Uterus (tissue), 4 donors: Measurements from ENCODE around the gene DMRTB1. TPM values are rescaled to one million over a fixed set of nuclear protein-coding genes. Genes with fewer than 3 reads are reported as not detected.

ENCODE experiments used
- DNase-seq, 2 donors: peaks; one replicate each; pipeline ENCODE4 v3.0.0-alpha.2; 2019 to 2020
- H3K27ac ChIP-seq, 2 donors: fragments of 200-600 bp; sonication (generic); 1 replicate in 1 of 2; 2 replicates in 1 of 2; pipeline ENCODE4 v1.5.1; 2016 to 2018
- H3K27me3 ChIP-seq, 2 donors: fragments of 200-600 bp; sonication (generic); one replicate each; pipeline ENCODE4 v1.5.1; 2018 to 2019; ENCODE audit warnings: control low read depth in 1 of 2
- H3K36me3 ChIP-seq, 2 donors: fragments of 200-600 bp; sonication (generic); one replicate each; pipeline ENCODE4 v1.5.1; 2019; ENCODE audit warnings: control low read depth in 1 of 2
- H3K4me1 ChIP-seq, 2 donors: fragments of 200-600 bp; sonication (generic); one replicate each; pipeline ENCODE4 v1.5.1; 2018 to 2019; ENCODE audit warnings: control low read depth in 1 of 2
- H3K4me3 ChIP-seq, 2 donors: fragments of 200-600 bp; sonication (generic); 1 replicate in 1 of 2; 2 replicates in 1 of 2; pipeline ENCODE4 v1.5.1; 2018 to 2019; ENCODE audit warnings: mild to moderate bottlenecking in 1 of 2
- H3K9me3 ChIP-seq, 2 donors: fragments of 200-600 bp; sonication (generic); one replicate each; pipeline ENCODE4 v1.5.1; 2019; ENCODE audit warnings: control low read depth in 1 of 2
- POLR2A ChIP-seq, 2 donors: fragments of 450-650 bp; IDR thresholded peaks; one replicate each; pipeline ENCODE4 v1.6.1; 2016; ENCODE audit warnings: antibody characterized with exemption in 2 of 2, mild to moderate bottlenecking in 1 of 2, moderate library complexity in 1 of 2
- intact Hi-C: fragments of 100-400 bp; cut with DNase I; formaldehyde crosslinking; loops from one replicate; pipeline ENCODE4 v1.15.1; 2023; ENCODE audit warnings: low total_unique reads
- total RNA-seq, 4 donors: library from RNA; depleted of rRNA in 3 of 4; stranded (reverse); fragments of >200 nt in 3 of 4; gene quantifications; one replicate each; pipeline versions ENCODE4 v1.1.0 to v1.2.4, GENCODE V29; 2014 to 2023
- TF ChIP-seq, protein P1 (sequence below), 4 experiments: fragments of 200-600 bp in 2 of 4; fragments of 450-650 bp in 2 of 4; sonication (generic) in 2 of 4; IDR thresholded peaks; one replicate each; pipeline ENCODE4 v1.5.1; 2016 to 2019; ENCODE audit warnings: antibody characterized with exemption in 4 of 4, mild to moderate bottlenecking in 2 of 4, moderate library complexity in 1 of 4
- donor health status: DM: yes; HTN: yes; CAD: no.

DMRTB1 gene
- total RNA-seq, 4 donors from 2014 or later, result not detected

DNA sequence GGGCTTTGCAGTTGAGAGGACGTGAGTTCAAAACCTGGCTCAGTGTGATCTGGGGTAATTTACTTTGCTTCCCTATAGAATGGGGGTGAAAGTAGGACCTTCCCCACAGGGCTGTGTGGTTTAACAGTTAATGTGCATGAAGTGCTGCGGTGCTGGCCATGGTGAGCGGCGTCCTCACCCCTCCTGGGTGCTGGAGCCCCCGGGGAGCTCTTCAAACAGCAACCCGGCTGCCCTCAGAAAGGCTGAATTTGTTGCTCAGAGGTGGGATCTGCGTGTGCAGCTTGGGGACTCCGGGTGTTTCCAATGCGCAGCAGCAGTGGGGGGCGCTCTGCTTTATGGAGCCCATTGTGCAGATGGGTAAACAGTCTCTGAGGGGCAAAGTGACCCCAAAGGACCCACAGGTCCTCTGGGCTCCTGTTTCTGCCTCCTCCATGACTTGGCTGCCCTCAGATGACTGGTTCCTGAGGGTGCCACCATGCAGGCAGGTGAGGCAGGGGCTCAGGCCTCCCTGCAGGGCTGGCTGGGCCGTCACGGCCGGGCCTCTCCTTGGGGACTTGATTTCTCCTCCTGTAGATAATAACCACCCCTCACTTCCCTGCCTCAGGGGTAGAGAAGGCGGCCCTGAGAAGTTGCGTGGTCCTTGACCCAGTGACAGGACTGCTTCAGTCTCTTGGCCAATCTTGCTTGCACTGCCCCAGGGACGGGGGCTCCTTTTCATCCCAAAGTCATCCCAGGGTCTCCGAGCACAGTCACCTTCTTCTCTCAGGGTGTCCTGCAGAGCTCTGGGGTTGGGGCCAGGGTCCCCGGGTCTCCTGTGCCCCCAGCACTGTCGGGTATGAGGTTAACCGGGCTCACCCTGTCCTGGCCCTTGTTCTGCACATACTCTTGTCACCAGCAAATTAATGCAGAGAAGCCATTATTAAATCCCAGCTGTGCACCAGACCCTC lies 40.3 kb downstream of the DMRTB1 start:
- Histone ChIP-seq H3K4me1 (no peaks in the 10 kb centered on the region), H3K36me3 (no peaks in the 10 kb centered on the region), H3K27me3 (no peaks in the 10 kb centered on the region), H3K4me3 (no peak overlapping the region), H3K27ac (no peak overlapping the region), H3K9me3 (no peaks in the 10 kb centered on the region)
- TF ChIP-seq POLR2A (IDR thresholded peaks at IDR 0.05), result no peak
- TF ChIP-seq, protein P1, sequence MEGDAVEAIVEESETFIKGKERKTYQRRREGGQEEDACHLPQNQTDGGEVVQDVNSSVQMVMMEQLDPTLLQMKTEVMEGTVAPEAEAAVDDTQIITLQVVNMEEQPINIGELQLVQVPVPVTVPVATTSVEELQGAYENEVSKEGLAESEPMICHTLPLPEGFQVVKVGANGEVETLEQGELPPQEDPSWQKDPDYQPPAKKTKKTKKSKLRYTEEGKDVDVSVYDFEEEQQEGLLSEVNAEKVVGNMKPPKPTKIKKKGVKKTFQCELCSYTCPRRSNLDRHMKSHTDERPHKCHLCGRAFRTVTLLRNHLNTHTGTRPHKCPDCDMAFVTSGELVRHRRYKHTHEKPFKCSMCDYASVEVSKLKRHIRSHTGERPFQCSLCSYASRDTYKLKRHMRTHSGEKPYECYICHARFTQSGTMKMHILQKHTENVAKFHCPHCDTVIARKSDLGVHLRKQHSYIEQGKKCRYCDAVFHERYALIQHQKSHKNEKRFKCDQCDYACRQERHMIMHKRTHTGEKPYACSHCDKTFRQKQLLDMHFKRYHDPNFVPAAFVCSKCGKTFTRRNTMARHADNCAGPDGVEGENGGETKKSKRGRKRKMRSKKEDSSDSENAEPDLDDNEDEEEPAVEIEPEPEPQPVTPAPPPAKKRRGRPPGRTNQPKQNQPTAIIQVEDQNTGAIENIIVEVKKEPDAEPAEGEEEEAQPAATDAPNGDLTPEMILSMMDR (IDR thresholded peaks at IDR 0.05), result no peak
- intact Hi-C loops, result no loop called here
- DNase-seq, result no peak

DNA sequence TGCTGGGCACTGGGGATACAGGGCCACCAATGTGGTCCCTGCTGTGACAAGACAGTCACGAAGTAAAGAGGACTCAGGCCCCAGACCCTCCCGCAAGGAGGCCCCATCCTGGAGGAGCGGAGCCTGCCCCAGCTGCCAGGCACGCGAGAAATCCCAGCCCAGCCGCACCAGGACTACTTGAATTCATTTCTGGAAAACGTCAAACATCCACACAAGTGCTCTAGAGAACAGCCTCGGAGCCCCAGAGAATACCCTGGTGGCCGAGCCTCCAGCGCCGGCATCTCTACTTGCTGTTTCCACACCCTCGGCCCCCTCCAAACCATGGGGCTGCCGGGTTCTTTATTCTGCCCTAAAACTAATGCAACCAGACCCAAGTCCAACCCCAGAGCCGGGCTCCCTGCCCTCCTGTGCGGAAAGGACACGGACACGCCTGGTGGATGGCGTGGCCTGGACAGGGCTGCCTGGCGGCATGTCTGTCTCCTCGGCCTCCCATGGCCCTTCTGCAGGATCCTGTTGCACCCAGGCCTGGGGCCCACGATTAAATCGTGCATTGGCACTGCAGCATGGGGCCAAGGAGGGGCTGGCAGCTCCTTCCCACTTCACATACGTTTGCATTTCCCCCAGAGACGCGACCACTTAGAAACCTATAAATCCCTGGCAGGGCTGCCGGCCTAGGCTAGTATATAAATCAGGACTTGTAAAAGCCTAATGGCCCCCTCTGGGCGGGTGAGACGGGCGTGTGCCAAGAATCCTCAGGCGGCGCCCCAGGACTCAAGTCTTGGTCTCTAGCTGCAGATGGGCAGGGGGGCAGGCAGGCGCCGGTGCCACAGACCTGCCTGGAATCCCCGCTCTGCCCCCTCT lies 41.2 kb downstream of the DMRTB1 start:
- TF ChIP-seq, protein P1 (IDR thresholded peaks at IDR 0.05), result no peak
- TF ChIP-seq POLR2A (IDR thresholded peaks at IDR 0.05), result no peak
- no peaks in the 10 kb centered on the region for H3K27me3 ChIP-seq

DNA sequence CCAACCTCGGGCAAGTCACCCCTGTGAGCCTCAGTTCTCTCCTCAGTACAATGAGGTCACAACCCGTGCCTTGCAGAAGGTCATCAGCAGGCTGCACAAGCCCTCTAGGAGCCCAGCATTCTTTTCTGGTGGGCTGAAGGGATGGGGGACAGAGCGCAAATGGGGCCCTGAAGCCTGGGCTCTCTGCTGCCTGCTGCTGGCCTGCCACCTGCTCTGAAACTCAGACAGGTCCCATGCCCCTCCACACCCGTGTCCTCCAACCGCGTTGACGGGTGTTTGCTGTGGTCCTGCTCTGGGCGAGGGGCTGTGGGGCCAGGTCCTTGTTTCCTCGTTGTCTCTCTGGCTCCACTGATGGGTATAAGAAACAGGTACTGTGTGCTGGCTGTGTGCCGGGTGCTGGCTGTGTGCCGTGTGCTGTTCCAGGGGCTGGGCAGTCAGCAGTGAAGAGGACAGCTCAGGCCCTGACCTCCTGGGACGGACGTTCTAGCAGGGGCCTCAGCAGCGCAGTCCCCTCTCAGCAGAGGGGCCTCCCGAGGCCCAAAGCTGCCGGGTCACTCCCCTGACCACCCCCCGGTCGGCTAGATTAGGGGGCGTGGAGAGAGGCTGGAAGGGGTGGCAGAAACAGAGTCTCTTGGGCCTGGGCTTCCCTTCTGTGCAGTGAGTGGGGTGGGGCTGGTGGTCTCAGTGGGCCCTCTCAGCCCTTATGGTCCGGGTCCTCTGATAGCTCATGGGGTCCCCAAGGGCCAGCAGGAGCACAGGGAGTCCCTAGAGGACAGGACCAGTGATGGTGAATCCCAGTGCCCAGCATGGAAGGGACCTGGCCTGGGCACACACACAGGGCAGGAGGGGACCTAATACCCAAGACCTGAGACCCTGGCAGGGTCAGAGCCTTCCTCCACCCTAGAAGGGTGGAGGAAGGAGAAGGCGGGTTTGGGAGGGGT lies 42.1 kb downstream of the DMRTB1 start:
- H3K4me1 ChIP-seq, result no peaks in the 10 kb centered on the region
- no peaks in the 10 kb centered on the region for H3K9me3 ChIP-seq
- intact Hi-C loops, result no loop called here
- no peak overlapping the region for H3K4me3 ChIP-seq
- no peak overlapping the region for H3K27ac ChIP-seq
- no peak for DNase-seq
- H3K27me3 ChIP-seq, result no peaks in the 10 kb centered on the region
- TF ChIP-seq, protein P1 (IDR thresholded peaks at IDR 0.05), result no peak
- TF ChIP-seq POLR2A (IDR thresholded peaks at IDR 0.05), result no peak
- no peaks in the 10 kb centered on the region for H3K36me3 ChIP-seq

More for the DNA sequence above, 41.2 kb downstream of the DMRTB1 start:
- no peak for DNase-seq
- H3K9me3 ChIP-seq, result no peaks in the 10 kb centered on the region
- no peak overlapping the region for H3K4me3 ChIP-seq
- no peaks in the 10 kb centered on the region for H3K36me3 ChIP-seq
- H3K4me1 ChIP-seq, result no peaks in the 10 kb centered on the region
- H3K27ac ChIP-seq, result no peak overlapping the region
- intact Hi-C loops, result no loop called here

DNA sequence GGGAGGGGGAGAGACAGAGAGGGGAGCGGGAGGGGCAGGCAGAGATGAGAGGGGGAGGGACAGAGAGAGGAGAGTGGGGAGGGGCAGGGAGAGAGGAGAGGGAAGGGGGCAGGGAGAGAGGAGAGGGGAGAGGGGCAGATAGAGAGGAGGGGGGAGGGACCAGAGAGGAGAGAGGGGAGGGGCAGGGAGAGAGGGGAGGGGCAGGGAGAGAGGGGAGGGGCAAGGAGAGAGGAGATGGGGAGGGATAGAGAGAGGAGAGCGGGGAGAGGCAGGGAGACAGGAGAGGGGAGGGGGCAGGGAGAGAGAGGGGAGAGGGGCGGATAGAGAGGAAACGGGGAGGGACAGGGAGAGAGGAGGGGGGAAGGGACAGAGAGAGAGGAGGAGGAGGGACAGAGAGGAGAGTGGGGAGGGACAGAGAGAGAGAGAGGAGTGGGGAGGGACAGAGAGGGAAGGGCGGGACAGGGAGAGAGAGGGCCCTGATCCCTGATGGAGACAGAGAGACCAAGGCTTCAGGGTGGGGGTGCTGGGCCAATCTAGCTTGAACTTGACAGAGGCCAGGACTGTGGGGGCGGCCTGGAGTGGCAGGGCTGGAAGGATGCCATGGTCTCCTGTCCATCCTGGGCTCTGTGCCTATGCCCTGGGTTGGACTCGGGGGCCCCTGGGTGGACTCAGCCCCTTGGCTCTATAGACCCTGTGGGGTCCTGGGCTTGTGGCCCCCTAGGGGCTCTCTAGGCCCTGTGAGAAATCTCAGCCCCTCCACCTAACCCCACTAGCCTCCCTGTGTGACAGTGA lies 43.6 kb downstream of the DMRTB1 start:
- TF ChIP-seq POLR2A (IDR thresholded peaks at IDR 0.05), result no peak
- TF ChIP-seq, protein P1 (IDR thresholded peaks at IDR 0.05), result no peak
- Histone ChIP-seq H3K4me1 (no peaks in the 10 kb centered on the region), H3K27ac (no peak overlapping the region), H3K27me3 (no peaks in the 10 kb centered on the region), H3K36me3 (no peaks in the 10 kb centered on the region), H3K9me3 (no peaks in the 10 kb centered on the region), H3K4me3 (no peak overlapping the region)
- DNase-seq, result no peak
- intact Hi-C loops, result no loop called here
